Tibial artery (tissue), 4 donors: ENCODE measurements around the gene TSC22D3.

Source experiments
- DNase-seq, 2 donors: peaks; one replicate each; pipeline ENCODE4 v3.0.0-alpha.2; 2019
- H3K27ac ChIP-seq, 2 donors: fragments of 200-600 bp; sonication (generic) in 1 of 2; 1 replicate in 1 of 2; 2 replicates in 1 of 2; pipeline ENCODE4 v1.5.1; 2018 to 2019; ENCODE audit warnings: mild to moderate bottlenecking in 1 of 2
- H3K27me3 ChIP-seq, 2 donors: fragments of 200-600 bp; sonication (generic) in 1 of 2; one replicate each; pipeline versions ENCODE4 v1.5.1 to v1.6.0; 2016 to 2019
- H3K36me3 ChIP-seq, 3 donors: fragments of 200-600 bp; sonication (generic) in 2 of 3; one replicate each; pipeline ENCODE4 v1.5.1; 2016 to 2019; ENCODE audit warnings: mild to moderate bottlenecking in 2 of 3
- H3K4me1 ChIP-seq, 4 donors: fragments of 200-600 bp; sonication (generic) in 2 of 4; 1 replicate in 3 of 4; 2 replicates in 1 of 4; pipeline ENCODE4 v1.5.1; 2016 to 2019
- H3K4me3 ChIP-seq, 2 donors: fragments of 200-600 bp; sonication (generic) in 1 of 2; 1 replicate in 1 of 2; 2 replicates in 1 of 2; pipeline ENCODE4 v1.5.1; 2018 to 2019; ENCODE audit warnings: mild to moderate bottlenecking in 2 of 2
- H3K9me3 ChIP-seq, 3 donors: fragments of 200-600 bp; sonication (generic) in 1 of 3; one replicate each; pipeline ENCODE4 v1.5.1; 2016 to 2019
- CTCF ChIP-seq, 2 experiments: fragments of 200-600 bp in 1 of 2; fragments of 450-650 bp in 1 of 2; IDR thresholded peaks; one replicate each; pipeline ENCODE4 v1.5.1; 2017 to 2019; ENCODE audit warnings: antibody characterized with exemption in 2 of 2, mild to moderate bottlenecking in 1 of 2, moderate library complexity in 1 of 2
- intact Hi-C: fragments of 100-400 bp; cut with DNase I; formaldehyde crosslinking; loops from one replicate; pipeline ENCODE4 v1.15.0; 2023; ENCODE audit warnings: low total_unique reads

The TSC22D3 gene

GRCh38 chrX:107729558-107730297 lies 45.9 kb downstream of the TSC22D3 start:
- H3K4me3 ChIP-seq, result no peak overlapping the region
- no peaks in the 10 kb centered on the region for H3K36me3 ChIP-seq
- intact Hi-C loops, result no loop called here
- H3K9me3 ChIP-seq, result no peaks in the 10 kb centered on the region
- DNase-seq, result peak; percentile 40 to 79
- TF ChIP-seq CTCF (IDR thresholded peaks at IDR 0.05), result no peak
- peak overlapping the region; percentile 75 to 83 for H3K27ac ChIP-seq
- no peaks in the 10 kb centered on the region for H3K27me3 ChIP-seq
- peaks cover 0 to 92% (median 48%) of the 10 kb centered on the region in 4 donors for H3K4me1 ChIP-seq

GRCh38 chrX:107728371-107729099 lies 47.1 kb downstream of the TSC22D3 start:
- no peak for TF ChIP-seq CTCF (IDR thresholded peaks at IDR 0.05)
- no peak overlapping the region for H3K4me3 ChIP-seq
- no peaks in the 10 kb centered on the region for H3K36me3 ChIP-seq
- H3K4me1 ChIP-seq, result peaks cover 0 to 94% (median 52%) of the 10 kb centered on the region in 4 donors
- H3K9me3 ChIP-seq, result no peaks in the 10 kb centered on the region
- H3K27ac ChIP-seq, result peak overlapping the region; percentile 75 to 83
- DNase-seq, result peak in 1 of 2 donors; percentile 71
- H3K27me3 ChIP-seq, result no peaks in the 10 kb centered on the region
- intact Hi-C loops, result no loop called here

DNA sequence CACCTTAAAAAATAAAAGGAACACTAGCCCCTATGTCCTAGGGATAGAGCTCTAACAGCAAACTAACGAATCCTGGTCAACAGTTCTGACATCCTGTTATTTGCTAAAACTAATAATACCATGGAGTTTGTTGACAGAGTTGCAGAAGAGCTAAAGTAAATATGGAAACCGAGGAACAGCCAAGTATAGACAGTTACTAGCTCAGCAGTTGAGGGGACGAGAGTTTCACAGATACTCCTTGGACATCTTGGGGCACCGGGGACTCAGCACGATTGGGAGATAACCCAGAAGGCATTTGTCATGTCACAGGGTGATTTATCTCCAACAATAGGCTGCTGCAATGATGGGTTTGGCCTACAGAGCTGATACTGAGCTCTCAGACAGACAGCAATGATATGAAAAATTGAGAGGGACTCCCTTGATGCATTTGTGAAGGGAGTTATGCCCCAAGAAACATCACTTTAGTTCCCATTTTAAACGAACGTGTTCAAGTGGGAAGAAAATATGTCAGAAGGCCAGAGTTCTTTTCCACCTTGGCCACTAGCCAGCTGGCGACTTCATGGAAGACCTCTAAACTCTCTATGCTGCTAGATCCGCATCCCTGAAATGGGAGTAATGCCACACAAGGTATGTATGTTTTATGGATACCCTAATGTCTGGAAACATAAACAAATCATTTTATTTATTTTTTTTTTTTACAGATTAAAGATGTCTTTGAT lies 48.6 kb downstream of the TSC22D3 start:
- H3K4me3 ChIP-seq, result no peak overlapping the region
- peak overlapping the region; percentile 37 to 83 for H3K27ac ChIP-seq
- peaks cover 0 to 96% (median 55%) of the 10 kb centered on the region in 4 donors for H3K4me1 ChIP-seq
- H3K36me3 ChIP-seq, result no peaks in the 10 kb centered on the region
- H3K9me3 ChIP-seq, result no peaks in the 10 kb centered on the region
- no peak for TF ChIP-seq CTCF (IDR thresholded peaks at IDR 0.05)
- intact Hi-C loops, result no loop called here
- no peak for DNase-seq
- no peaks in the 10 kb centered on the region for H3K27me3 ChIP-seq

- H3K27me3 ChIP-seq, result no peaks in the 10 kb centered on the region
- no peaks in the 10 kb centered on the region for H3K9me3 ChIP-seq
- H3K36me3 ChIP-seq, result no peaks in the 10 kb centered on the region
- peaks cover 0 to 98% (median 48%) of the 10 kb centered on the region in 4 donors for H3K4me1 ChIP-seq
- intact Hi-C loops, result no loop called here
- TF ChIP-seq CTCF (IDR thresholded peaks at IDR 0.05), result no peak
- no peak overlapping the region for H3K4me3 ChIP-seq
- no peak for DNase-seq
- H3K27ac ChIP-seq, result peak overlapping the region; percentile 22 to 83
These were observed 49.6 kb downstream of the TSC22D3 start for GRCh38 chrX:107725761-107726555.

DNA sequence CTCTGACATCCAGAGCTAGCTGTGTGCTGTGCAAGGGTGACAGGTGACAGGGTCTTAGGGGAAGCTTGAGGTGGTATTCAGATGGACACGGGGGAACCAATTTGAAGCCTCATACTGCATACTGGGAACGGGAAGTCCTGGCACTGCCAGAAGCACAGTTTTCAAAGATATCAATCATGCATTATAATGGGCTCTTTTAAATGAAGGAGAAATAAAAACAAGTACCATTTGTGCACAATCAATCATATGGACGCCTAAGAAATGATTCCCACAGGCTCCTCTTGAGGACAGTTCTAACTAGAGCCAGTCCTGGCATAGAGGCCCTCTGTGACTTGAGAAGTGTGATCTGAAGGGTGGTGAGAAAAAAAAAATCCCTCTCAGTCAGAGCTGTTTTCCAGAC lies 50.9 kb downstream of the TSC22D3 start:
- no peak for DNase-seq
- no peaks in the 10 kb centered on the region for H3K27me3 ChIP-seq
- H3K4me3 ChIP-seq, result no peak overlapping the region
- peaks cover 0 to 95% (median 39%) of the 10 kb centered on the region in 4 donors for H3K4me1 ChIP-seq
- intact Hi-C loops, result no loop called here
- H3K36me3 ChIP-seq, result no peaks in the 10 kb centered on the region
- peak overlapping the region in 1 of 2 donors; percentile 17 for H3K27ac ChIP-seq
- no peaks in the 10 kb centered on the region for H3K9me3 ChIP-seq
- TF ChIP-seq CTCF (IDR thresholded peaks at IDR 0.05), result no peak
